C4-2B (cell line): Measurements from ENCODE around the gene KDM1A.

Experiments
- H3K27ac ChIP-seq: fragments of 450-650 bp; 2 replicates; pipeline ENCODE4 v1.5.1; 2017
- ZFX ChIP-seq: fragments of 450-650 bp; IDR thresholded peaks from 2 replicates; pipeline ENCODE4 v1.6.1; 2017
- TF ChIP-seq, protein P1 (sequence below): fragments of 450-650 bp; conservative IDR thresholded peaks from 2 replicates; pipeline ENCODE4 v1.5.1; 2017; ENCODE audit warnings: mild to moderate bottlenecking

The KDM1A gene

DNA sequence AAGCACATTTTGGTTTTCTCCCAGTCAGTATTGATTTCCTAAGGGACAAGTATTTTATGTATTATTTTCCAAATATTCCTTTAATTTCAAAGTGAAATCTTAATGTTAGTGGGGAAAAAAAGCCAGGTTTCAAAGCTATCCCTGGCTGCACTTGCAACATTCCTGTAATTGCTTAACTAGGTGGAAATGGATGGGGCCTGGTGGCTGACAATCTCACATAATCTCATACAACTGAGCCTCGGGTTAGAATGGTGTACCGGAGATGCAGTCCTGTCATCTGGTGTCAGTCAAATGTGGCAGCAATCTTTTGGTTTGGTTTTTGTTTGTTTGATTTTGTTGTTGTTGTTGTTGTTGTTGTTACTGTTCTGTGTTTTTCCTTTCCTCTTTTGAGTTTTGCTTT is 46.1 kb downstream of the KDM1A start:
- TF ChIP-seq, protein P1, sequence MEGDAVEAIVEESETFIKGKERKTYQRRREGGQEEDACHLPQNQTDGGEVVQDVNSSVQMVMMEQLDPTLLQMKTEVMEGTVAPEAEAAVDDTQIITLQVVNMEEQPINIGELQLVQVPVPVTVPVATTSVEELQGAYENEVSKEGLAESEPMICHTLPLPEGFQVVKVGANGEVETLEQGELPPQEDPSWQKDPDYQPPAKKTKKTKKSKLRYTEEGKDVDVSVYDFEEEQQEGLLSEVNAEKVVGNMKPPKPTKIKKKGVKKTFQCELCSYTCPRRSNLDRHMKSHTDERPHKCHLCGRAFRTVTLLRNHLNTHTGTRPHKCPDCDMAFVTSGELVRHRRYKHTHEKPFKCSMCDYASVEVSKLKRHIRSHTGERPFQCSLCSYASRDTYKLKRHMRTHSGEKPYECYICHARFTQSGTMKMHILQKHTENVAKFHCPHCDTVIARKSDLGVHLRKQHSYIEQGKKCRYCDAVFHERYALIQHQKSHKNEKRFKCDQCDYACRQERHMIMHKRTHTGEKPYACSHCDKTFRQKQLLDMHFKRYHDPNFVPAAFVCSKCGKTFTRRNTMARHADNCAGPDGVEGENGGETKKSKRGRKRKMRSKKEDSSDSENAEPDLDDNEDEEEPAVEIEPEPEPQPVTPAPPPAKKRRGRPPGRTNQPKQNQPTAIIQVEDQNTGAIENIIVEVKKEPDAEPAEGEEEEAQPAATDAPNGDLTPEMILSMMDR = no peak
- TF ChIP-seq ZFX = no peak
- no peak overlapping the region for H3K27ac ChIP-seq

DNA sequence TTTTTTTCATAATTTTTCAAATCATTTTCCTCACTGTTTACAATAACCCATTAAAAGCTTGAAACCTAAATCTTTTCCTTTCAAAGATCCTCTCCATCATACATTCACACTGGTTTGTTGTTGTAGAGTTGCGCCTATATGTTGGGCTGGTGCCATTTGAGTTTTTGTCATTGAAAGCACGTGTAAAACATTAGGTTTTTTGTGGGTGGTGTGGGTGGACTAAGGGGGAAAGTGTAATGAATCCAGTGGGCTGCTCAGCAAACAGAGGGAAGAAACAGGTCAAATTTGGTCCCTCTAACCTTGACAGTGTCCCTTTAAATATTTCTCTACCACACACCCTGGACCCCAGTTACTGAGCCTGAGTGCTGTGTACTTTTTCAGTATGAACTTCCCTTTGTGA is 46.8 kb downstream of the KDM1A start:
- TF ChIP-seq, protein P1 = no peak
- TF ChIP-seq ZFX = no peak
- H3K27ac ChIP-seq = no peak overlapping the region

DNA sequence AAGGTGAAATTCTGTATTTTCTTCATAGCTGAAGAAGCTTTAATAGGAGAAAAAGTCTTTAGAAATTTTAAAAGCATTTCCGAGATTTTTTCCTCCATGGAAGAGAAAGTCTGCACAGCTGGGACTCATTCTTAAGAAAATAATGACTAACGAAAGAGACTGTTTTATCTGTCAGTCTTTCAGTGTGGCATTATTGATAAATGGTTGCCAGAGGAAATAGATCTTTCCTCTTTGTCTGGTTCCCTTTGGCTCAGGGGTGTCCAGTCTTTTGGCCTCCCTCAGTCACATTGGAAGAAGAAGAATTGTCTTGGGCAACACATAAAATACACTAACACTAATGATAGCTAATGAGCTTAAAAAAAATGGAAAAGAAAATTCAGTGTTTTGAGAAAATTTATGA is 49.9 kb downstream of the KDM1A start:
- TF ChIP-seq ZFX = no peak
- TF ChIP-seq, protein P1 = no peak
- no peak overlapping the region for H3K27ac ChIP-seq

DNA sequence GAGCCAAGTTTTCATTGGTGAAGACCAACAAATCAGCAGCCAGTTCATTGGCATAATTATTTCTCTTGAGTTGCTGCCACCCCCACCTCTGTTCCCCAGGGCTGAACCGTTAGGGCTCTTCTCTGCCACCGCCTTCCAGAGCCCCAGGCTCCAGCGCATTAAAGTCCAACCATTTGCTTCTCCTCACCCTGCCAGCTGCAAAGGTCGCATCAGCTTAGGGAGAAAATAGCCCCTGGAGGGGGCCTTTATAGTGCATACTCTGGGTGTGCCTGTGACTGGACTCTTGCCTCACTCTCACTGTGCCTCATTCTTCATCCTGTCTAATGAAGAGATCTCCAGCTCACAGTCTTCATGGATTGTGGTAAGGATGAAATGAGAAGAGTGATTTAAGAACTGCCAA is 50.4 kb downstream of the KDM1A start:
- H3K27ac ChIP-seq = no peak overlapping the region
- TF ChIP-seq, protein P1 = no peak
- TF ChIP-seq ZFX = no peak

DNA sequence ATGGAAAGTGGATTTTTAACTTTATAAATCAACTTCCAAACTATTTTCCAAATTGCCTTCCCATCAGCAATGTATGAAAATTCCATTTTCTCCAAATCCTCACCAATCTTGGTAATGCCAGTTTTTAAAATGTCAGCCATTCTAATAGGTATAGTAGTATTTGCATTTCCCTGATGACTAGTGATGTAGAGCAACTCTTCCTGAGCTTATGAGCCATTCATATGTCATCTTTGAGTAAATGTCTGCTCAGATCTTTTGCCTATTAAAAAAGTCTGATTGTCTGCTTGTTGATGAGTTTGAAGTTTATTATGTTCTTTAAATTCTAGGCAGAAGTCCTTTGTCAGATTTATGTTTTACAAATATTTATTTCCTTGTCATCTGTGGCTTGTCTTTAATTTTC is 54.7 kb downstream of the KDM1A start:
- H3K27ac ChIP-seq = no peak overlapping the region
- TF ChIP-seq ZFX = no peak
- TF ChIP-seq, protein P1 = no peak

DNA sequence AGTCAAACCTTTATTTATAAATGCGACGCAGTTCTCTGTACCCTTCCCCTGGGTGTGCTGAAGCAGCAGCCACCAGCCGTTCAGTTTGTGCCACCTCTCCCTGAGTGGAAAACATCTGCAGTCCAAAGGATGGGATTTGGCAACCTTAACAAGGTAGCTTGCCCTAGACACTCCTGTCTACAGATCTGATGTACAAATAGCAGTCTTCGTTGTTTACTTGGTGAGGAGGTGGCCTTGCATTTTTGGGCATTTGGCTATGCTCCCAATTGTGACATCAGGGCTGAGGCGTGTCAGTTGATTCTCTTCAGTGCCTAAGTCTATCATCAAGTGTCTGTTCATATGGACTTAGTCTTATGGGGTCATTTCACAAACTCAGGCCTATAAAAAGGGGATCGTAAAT is 59.8 kb downstream of the KDM1A start:
- no peak overlapping the region for H3K27ac ChIP-seq
- TF ChIP-seq ZFX = no peak
- TF ChIP-seq, protein P1 = no peak

DNA sequence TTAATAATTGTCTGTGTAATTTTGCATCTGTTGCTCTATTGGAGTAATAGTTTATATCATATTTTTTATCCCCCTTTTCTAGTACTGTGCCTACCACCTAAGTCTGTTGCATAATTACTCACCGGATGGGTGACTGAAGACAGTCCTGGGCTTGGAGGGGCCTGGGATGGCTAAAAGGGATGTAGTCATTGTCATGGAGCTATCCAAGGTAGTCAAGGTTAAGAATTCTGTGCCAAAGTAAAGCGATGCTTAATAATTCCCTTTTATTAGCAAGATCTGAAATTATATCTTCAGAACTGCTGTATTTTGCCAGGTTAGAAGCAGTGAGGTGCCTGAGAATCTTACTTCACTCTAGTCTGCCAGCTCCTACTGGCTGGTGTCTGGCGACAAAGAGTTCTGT is 61.6 kb downstream of the KDM1A start:
- TF ChIP-seq ZFX = no peak
- H3K27ac ChIP-seq = no peak overlapping the region

DNA sequence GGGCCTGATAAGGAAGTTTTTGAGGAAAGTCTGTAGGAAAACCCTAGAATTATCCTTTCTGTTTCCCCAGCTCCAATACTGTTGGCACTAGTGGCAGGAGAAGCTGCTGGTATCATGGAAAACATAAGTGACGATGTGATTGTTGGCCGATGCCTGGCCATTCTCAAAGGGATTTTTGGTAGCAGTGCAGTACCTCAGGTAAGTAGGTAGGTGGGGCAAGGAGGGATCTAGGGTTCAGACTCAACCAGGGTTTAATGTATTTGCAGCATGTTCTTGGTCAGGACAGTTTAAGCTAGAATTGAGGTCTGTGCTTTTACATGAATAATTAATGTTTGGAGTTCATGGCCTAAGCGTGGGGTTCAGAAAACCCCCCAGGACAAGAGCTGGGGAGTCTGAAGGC is 62.1 kb downstream of the KDM1A start:
- TF ChIP-seq, protein P1 = no peak; the same call in 1 of the 2 replicates
- no peak for TF ChIP-seq ZFX

More for the DNA sequence above, 62.1 kb downstream of the KDM1A start:
- H3K27ac ChIP-seq = no peak overlapping the region
